Measurements from ENCODE around the gene UROS.
A peak's percentile ranks its signal among the peaks of the same experiment; 100 is the strongest.

UROS gene

DNA sequence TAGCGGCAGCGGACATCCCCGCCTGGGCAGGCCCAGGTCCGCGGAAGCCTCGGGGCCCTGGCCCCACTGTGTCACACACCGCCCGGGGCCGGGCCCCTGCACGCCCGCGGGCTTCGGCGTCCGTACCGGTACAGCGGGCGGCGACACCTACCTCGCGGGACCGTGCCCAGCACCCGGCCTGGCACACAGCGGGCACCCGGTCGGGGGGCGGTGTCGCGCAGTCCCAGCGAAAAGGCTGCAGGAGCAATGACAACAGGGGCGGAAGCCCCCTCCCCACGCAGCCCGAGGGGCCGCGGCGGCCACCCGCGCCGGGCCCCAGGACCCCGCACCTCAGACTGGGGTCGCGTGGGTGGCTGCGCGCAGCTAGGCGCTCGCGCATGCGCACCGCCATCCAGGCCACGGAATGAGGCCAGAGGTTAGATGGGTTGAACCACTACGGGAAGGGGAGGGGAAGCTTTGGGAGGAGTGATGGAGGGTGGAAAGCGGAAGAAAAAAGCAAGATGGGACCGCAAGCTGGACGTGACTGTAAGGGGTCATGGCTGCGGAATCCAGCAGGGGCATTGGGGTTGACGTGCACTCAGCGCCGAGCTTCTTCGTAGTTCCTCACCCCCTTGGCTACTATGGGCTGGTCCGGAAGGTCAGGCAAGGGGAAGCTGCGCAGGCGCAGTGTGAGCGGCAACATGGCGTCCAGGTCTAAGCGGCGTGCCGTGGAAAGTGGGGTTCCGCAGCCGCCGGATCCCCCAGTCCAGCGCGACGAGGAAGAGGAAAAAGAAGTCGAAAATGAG, at the start of gene UROS, which contains the start of gene BCCIP:
Gene UROS (minus strand): TSS at position 381 of the 785 bp plus-strand sequence. CDS start 6,759 bp downstream, outside the sequence.
Gene BCCIP (plus strand): TSS at position 669 of the 785 bp plus-strand sequence. CDS start 12 bp downstream, at position 681.
- peak; percentile 38 to 64 for DNase-seq

- DNase-seq = no peak
These were observed 48.3 kb upstream of the UROS start for GRCh38 chr10:125871338-125871737.

GRCh38 chr10:125868372-125868975, 45.4 kb upstream of the UROS start:
- DNase-seq = peak in 1 of 2 experiments; percentile 24

DNA sequence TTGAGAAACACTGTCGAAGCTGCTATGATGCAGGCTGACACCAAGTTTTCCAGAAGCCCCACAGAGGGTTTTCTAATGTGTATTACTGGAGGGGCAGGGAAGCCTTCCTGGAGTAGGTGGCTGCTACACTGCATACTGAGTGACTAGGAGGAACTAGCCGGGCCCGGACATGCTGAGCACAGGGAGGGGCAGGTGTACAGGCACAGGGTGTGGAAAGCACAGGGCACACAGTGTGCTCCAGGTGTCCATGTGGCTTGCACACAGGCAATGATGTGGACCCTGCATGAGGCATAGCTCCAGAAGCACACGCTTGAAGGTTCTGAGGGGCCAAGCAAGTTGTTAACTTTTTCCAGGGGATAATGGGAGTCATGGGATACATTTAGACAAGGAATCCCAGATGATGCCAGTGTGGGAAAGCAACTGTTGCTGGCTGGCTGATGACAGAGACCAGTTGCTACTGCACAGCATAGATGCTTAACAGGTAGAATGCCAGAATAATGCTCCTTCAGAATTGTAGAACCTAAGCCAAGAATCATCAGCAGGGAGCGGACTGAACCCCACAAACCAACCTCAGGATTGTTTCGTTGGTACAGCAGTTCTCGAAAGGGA, 43.5 kb upstream of the UROS start:
- DNase-seq = no peak

DNA sequence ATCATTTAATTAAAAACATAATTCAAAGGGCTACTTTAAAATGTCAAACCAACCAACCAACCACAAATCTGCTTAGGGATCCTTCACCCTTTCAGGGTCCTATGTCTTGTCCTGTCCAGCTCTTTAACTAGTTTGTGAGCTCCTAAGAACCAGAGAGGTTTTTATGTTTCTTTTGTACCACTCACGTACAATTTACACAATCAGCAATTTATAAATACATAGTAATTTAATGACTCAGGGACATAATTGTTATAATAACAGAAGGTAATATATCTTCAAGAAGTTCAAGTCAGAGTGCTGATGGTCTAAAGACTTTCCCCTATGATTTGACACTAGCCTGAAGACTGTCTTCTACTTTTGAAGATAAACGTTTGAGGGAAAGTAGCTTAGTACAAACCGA, 42.1 kb upstream of the UROS start:
- DNase-seq = no peak

GRCh38 chr10:125859128-125859817, 36.2 kb upstream of the UROS start:
- no peak for DNase-seq

DNA sequence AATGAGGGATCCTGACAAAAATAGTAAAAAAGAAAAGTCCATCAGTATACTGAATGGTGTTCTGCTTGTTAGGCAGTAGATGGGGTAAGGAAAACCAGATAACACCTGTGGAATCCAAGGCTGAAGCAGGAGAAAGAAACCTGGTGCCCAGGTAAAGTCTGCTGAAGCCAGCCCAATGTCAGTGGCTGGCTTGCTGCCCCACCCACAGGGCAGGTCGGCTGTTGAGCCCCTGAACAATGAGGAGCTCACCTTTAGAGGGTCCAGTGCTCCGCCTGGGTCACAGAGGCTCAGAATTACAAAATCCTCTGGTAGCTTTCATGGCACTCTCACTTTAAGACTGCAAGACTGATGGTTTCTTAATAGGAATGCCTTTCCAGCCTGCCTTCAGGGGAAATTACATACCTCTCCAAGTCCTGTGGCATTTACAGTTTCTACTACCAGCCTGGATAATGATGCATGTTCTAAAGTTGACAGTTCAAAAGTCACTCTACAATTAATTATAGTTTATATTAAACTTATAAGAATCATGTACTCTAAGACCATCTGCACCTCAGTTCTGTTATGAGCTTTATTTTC, 34.2 kb upstream of the UROS start:
- no peak for DNase-seq

- no peak for DNase-seq
These were observed 29.4 kb upstream of the UROS start for GRCh38 chr10:125852487-125852886.

- DNase-seq = no peak
These were observed 28.0 kb upstream of the UROS start for GRCh38 chr10:125850766-125851731.

DNA sequence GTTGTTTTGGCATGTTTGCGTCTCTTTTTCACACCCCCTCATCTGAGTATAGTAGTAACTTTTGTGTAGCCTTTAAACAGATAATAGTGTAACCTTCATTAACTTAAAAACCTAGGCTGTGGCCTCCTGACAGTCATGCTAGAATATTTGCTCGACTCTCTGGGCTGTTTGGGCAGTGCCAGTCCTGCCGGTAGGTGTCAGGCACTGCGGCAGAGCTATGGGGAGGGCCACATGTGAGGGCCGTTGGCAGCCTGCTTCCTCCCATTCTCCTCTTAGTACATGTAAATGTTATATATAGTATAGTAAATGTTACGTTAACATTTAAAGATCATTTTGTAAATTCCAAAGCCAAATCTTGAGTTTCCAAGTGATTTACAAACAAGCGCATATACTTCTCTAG, 26.4 kb upstream of the UROS start:
- DNase-seq = no peak

GRCh38 chr10:125848857-125849256, 25.8 kb upstream of the UROS start:
- no peak for DNase-seq

- no peak for DNase-seq
These were observed 25.3 kb upstream of the UROS start for GRCh38 chr10:125848371-125848770.

- DNase-seq = no peak
These were observed 23.8 kb upstream of the UROS start for GRCh38 chr10:125846894-125847293.

GRCh38 chr10:125845617-125846016, 22.6 kb upstream of the UROS start:
- DNase-seq = no peak

DNA sequence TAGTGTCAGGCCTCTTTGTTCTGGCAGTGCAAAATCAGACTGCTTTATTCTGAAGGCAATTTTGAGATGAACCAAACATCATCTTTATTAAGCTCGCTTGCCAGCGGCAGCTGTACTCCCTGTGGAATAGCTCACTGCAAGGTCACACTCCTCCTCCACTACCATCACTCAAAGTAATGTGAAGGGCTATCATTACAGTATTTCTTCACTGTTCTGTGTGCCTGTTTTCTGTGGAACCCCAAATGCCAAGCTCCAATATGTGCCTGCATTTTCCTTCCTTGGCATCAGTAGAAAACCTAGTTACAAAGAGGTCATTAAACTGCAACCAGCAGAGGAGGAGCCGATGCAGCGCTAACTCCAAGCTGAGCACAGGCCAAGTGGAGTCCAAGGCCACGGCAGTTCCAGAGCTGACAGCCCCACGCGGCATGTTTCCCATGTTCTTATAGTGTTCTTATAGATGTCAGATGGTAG, 21.7 kb upstream of the UROS start:
- no peak for DNase-seq

DNA sequence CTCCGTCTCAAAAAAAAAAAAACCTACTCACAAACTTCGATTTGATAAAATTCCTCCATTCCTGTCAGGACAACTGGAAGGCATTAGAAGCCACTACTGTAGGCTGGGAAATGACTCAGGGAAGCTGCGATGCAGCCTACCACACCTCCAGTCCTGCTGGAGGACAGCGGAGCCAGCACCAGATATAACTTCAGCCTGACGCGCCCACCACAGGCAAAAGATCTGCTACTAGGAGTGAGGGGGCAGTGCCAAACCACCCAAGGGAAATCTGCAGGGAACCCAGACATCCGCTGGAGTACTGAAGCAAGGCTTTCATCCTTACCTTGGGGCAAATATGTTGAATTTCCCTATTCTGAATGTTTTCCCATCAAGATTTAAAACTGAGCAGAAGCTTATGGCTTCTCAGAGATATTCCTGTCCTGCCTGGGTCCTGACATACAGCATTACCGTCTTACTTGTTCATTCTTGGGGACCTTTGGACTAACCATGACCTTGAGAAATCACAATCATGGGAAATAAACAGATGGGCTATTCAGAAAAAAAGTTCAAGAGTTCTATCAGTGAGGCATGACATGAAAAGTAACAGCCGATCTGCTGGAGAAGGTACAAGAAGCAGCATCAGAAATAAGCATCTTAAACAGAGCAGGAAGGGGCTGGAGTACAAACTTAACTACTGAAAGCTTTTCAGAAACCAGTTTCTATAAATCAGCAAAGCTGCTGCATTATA, 20.7 kb upstream of the UROS start:
- no peak for DNase-seq

DNA sequence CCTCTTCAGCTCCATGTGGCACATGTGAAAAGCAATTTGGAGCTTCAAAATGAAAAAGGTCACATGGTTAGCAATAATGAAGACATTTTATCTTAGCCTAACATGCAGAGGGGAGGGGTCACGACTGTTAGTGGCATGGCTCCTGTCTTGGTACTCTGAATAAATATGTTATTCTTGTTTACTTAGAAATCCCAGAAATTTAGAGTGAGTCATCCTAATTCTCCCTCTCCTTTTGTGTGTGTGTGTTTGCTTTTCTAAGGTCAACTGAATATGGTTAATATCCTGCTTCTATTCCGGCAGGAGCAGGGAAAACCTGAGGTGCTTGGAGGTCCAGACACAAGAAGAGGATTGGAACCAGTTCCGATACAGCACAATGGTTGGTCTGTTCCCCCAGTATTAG, 17.9 kb upstream of the UROS start:
- no peak for DNase-seq

- DNase-seq = no peak
These were observed 17.3 kb upstream of the UROS start for GRCh38 chr10:125840406-125840805.

- DNase-seq = no peak
These were observed 15.9 kb upstream of the UROS start for GRCh38 chr10:125838802-125839575.

- no peak for DNase-seq
These were observed 13.7 kb upstream of the UROS start for GRCh38 chr10:125836746-125837145.

Data from NCI-H524 (cell line).